HG03521 (cell line): ENCODE measurements around the gene KLF11.

Source experiments
- ATAC-seq: cut with Tn5 transposase; IDR thresholded peaks from one replicate; pipeline ENCODE4 v1.9.1; 2021; ENCODE audit warnings: mild to moderate bottlenecking, moderate library complexity; ENCODE audit not compliant: unreplicated experiment

The KLF11 gene

DNA sequence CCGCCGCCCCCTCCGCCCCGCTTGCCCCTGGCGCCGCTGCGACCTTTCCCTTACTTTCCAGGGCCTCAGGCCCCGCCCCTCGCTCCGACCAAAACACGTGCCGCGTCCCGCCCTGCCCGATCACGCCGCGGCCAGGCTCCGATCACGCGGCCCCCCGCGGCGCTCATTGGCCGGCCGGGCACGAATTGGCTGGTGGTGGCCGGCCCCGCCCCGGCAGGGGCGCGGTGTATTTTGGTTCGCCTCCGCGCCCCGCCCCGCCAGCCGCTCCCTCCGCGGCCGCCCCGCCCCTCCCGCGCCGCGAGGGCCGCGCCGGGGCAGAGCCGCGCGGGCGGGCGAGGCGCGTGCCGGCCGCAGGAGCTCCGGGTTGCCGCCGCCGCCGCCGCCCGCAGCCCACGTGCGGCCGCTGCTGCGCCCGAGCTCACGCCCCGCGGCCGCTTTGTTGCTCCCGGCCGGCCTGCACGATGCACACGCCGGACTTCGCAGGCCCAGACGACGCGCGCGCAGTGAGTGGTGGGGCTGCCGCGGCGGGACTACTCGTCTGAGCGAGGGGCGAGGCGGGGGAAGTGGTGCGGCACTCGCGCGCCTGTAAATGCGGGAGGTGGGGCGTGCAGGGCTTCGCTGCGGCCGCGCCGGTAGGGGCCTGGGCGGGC lies at the start of gene KLF11:
TSS of gene KLF11 (plus strand) at position 295 of the 650 bp plus-strand sequence. CDS start at position 462, 167 bp downstream.
- ATAC-seq = peak; percentile 74

GRCh38 chr2:9994462-9994861 lies 48.9 kb upstream of the KLF11 start:
- no peak for ATAC-seq

DNA sequence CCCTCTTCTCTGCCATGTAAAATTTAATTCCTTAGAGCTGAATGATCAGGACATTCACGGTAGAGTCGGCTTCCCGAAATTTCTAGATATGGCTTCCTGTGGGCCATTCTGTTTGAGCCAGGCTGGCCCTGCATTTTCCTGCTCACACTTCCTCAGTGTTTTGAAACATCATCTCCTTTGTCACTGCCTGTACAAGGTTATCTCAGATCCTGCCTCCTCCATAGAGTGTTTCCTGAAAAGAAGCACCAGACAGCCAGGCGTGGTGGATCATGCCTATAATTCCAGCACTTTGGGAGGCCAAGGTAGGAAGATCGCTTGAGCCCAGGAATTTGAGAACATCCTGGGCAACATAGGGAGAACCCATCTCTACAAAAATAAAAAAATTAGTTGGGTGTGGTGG lies 48.3 kb upstream of the KLF11 start:
- ATAC-seq = no peak

GRCh38 chr2:9996321-9996720 lies 47.0 kb upstream of the KLF11 start:
- no peak for ATAC-seq

DNA sequence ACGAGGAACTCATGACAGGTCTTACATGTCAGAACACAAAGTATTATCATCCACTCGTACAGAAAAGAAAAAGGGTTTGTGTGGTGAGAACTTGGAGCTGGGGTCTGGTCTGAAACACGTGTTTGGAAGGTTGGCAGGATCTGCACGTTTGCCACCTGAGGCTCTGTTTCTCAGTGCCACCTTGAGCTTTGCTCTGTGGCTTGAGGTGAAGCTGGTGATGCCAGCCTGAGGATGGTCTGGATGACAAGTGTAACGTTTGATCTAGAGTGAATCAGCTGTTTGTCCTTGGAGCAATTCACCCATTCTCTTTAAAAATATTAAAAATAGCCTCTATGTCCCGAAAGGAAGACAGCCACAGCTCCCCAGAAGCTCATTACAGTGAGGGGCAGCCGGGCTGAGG lies 45.4 kb upstream of the KLF11 start:
- no peak for ATAC-seq

DNA sequence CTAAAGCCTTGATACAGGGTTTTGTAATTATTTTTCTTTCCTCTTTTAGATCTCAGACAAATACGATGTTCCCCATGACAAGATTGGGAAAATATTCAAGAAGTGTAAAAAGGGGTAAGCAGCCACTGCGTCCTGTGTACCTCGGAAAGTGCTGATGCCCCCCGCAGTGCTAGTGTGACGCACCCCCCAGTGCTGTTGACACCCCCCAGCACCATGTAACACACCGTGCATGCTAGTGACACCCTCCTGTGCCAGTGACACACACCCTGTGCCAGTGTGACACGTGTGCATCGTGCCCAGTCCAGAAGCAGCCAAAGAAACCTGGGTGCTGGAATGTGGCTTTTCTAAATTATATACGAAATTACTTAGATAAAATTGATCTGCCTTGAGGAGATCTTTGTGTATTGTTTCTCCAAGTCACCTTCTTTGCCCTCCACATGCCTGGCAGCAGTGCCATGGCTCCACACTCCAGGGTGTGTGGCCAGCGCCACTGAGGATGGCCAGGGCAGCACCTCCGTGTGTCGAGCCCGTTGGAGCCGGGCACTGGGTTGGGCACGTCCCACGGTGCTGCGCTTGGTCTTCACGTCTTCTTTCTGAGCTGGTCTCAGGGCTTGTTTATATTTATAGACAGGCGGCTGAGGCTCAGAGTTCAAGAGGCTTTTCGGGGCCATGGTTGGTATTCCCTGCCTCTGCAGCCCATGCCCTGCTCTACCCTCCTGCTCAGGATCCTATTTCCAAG lies 44.3 kb upstream of the KLF11 start:
- ATAC-seq = no peak

- ATAC-seq = no peak
Observed at GRCh38 chr2:9999693-10000092, 43.7 kb upstream of the KLF11 start.

GRCh38 chr2:10000541-10000940 lies 42.8 kb upstream of the KLF11 start:
- no peak for ATAC-seq

GRCh38 chr2:10001586-10001985 lies 41.8 kb upstream of the KLF11 start:
- no peak for ATAC-seq

GRCh38 chr2:10002109-10002508 lies 41.2 kb upstream of the KLF11 start:
- ATAC-seq = no peak

DNA sequence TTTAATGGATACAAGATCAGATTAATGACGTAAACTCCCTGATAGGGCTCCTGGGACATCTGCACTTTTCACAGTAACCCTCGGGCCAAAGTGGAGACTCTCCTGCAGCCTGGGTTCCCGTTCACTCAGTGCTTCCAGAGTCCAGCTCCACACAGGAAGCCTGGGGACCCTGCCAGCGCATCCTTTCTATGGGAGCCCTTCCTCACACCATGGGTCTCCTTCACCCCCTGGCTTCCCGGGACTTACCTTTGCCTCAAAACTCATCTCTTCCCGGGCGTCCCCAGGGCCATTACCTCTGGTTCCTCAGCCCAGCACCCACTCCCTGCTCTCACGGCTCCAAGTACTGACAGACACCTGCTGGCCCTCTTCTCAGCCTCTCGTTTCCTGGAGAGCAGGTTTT lies 40.7 kb upstream of the KLF11 start:
- no peak for ATAC-seq

DNA sequence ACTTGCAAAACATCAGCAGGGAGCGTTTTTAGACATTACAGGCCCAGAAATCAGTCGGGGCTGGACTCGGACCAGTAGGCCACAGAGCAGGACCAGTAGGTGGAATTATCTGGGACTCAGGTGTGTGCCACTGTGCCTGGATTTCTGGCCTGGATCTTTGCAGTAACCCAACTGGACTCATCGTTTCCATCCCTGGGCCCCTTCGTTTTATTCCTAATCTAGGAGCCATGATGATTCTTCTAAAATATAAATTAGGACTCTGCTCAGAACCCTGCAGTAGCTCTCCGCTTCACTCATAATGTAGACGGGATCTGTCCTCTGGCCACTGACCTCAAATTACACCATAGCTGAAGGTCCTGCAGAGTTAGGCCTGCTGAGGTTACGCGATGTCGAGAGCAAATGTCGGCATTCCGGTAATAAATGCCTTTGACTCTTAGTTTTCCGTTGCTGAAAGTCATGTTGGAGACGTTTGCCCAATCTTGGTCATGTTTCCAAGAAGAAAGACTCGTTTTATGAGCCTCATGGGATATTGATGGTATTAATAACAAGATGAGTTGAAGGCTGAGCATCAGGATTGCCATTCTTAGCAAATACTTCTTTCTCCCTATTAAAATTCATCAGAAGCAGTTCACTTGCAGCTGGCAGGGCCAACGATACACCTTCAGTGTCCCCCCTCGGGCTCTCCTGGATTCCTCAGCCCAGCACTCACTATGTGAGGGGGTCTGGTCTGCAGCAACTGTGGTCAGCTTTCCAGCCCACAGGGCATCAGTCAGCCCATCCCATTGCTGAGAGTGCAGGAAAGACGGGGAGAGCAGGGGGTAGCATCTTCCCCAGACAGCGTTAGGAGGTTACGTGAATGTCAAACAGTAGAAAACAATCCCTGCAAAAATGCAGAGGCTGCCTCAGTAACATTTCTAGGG lies 39.9 kb upstream of the KLF11 start:
- ATAC-seq = no peak

DNA sequence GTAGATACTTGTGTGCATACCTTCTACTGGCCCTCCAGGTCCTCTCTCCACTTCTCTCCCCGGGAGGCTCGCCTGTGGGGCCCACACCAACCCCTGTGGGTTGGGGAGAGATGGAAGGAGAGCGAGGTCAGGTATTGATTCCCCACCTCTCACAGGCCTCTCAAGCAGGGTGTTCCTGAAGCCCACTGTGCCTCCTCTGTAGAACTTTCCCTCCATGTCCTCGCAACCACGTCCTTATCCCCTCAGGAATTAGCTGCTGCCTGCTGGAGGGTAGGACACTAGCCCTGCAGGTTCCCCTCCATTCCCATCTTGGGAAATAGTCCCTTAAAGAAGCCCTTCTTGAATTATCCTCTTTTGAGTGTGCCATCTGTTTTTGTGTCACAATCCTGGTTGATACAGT lies 38.9 kb upstream of the KLF11 start:
- ATAC-seq = no peak

GRCh38 chr2:10004836-10005235 lies 38.5 kb upstream of the KLF11 start:
- no peak for ATAC-seq

DNA sequence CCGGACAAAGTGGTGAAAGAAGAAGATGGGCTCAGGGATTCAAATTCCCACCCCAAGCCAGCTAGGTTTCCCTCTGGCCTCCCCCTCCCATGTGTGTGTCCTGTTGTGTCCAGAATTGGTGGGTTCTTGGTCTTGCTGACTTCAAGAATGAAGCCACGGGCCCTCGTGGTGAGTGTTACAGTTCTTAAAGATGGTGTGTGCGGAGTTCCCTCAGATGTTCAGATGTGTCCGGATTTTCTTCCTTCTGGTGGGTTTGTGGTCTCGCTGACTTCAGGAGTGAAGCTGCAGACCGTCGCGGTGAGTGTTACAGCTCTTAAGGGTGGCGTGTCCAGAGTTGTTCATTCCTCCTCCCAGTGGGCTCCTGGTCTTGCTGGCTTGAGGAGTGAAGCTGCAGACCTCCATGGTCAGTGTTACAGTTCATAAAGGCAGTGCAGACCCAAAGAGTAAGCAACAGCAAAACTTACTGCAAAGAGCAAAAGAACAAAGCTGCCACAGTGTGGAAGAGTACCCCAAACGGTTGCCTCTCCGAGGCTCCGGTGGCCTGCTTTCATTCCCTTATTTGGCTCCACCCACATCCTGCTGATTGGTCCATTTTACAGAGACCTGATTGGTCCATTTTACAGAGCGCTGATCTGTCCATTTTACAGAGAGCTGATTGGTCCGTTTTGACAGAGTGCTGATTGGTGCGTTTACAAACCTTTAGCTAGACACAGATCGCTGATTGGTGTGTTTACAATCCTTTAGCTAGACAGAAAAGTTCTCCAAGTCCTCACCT lies 37.7 kb upstream of the KLF11 start:
- no peak for ATAC-seq

DNA sequence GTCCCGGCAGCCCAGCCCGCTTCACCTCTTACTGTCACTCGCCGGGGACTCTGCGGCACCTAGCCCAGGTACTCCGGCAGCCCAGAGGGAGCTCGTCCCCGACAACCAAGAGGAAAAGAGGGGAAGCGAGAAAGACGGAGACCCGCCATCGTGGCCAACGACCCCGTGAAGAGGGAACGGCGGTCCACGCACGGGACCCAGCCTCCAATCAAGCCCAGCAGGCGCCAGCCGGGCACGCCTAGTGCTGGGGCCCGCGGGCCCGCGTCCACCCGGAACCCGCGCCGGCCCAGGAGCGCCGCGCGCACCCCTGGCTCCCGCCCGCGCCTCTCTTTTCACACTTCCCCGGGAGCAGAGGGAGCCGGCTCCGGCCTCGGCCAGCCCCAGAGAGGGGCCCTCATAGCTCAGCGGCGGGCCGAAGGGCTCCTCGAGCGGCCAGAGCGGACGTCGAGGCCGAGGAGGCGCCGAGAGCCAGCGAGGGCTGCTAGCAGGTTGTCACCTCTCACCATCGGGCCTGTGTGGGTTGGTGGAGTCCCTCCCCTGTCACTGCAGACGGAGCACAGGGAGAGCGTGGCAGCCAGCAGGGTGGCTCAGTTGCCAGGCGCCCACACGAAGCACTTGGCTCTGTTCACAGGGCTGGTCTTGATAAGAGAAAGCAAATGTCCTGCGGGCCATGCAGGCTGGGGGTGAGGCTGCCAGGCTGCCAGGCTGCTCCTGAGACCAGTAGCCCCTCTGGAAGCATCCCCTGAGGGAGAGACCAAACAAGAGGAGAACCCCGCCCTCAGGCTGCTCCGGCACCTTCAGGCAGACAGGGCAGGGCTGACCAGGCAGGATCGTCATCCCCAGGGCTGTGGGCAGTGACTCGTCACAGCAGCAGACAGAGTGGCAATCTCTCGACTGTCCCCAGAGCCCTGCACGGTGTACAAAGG lies 36.9 kb upstream of the KLF11 start:
- ATAC-seq = no peak

- ATAC-seq = no peak
Observed at GRCh38 chr2:10007435-10007834, 35.9 kb upstream of the KLF11 start.

- ATAC-seq = no peak
Observed at GRCh38 chr2:10007921-10008808, 35.2 kb upstream of the KLF11 start.

- no peak for ATAC-seq
Observed at GRCh38 chr2:10008809-10009176, 34.6 kb upstream of the KLF11 start.
